KOPT-K1 (cell line): ENCODE results near the gene DDX19B.
A peak's percentile ranks its signal among the peaks of the same experiment; 100 is the strongest.
"Not testable (repeated sequence)": the region's sequence is repeated elsewhere in the genome, so short reads cannot be mapped to it uniquely, and the experiment has no call there.

Experiments used
- H3K27ac ChIP-seq: fragments of 200-600 bp; sonication (generic); 2 replicates; pipeline ENCODE4 v1.5.1; 2016; ENCODE audit warnings: antibody characterized with exemption, mild to moderate bottlenecking, low read depth, low read length; ENCODE audit not compliant: poor library complexity, severe bottlenecking
- H3K36me3 ChIP-seq: fragments of 200-600 bp; sonication (generic); 2 replicates; pipeline ENCODE4 v1.5.1; 2017; ENCODE audit warnings: antibody characterized with exemption, mild to moderate bottlenecking, low read length, moderate library complexity; ENCODE audit not compliant: insufficient read depth
- H3K9me3 ChIP-seq: fragments of 200-600 bp; sonication (generic); 2 replicates; pipeline ENCODE4 v1.5.1; 2017; ENCODE audit warnings: antibody characterized with exemption, low read length, mild to moderate bottlenecking; ENCODE audit not compliant: insufficient read depth, poor library complexity, severe bottlenecking

DDX19B gene

DNA sequence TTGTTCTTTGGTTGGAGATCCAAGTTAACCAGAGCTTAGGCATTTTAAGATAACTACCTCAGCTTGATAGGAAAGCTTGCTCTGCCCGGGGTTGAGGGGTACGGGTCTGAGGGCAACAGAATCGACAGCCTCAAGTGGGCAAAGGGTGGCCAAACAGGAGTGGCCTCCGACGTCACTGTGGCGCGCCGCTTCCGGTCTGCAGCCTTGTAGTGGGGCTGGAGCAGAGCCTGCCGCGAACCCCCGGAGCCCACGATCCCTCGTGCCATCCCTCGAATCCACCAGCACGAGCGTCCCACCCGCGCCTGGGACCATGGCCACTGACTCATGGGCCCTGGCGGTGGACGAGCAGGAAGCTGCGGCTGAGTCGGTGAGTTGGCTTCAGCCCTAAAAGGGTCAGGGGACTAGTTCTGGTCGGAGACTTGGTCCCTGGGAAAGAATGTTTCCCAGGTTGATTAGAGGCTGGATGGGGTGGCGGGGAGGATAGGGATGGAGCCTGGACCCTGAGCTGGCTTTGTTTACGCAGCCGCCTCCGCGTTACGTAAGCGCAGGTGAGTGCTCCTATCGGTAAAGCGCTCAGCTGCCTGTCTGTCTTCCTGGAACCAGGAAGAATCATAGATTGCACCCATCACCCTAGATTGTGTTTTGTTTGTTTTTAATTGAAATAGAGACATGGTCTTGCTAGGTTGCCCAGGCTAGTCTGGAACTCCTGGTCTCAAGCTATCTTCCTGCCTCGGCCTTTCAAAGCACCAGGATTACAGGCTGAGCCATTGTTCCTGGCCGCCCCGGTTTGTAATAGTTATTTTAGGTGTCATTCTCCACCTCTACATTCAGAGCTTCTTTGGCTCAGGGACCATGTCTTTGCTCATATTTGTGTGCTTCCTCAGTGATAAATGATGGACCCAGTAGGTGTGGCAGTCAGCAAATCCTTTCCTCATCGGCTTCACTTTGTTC lies at the start of gene DDX19B:
Gene DDX19B, plus strand, starts transcription at position 199 of the 951 bp plus-strand sequence. Its CDS starts 112 bp downstream, at position 311.
- Histone ChIP-seq H3K36me3 (no peaks in the 10 kb centered on the region), H3K9me3 (peaks cover 22% of the 10 kb centered on the region), H3K27ac (no peak within 1 kb of the TSS)

DNA sequence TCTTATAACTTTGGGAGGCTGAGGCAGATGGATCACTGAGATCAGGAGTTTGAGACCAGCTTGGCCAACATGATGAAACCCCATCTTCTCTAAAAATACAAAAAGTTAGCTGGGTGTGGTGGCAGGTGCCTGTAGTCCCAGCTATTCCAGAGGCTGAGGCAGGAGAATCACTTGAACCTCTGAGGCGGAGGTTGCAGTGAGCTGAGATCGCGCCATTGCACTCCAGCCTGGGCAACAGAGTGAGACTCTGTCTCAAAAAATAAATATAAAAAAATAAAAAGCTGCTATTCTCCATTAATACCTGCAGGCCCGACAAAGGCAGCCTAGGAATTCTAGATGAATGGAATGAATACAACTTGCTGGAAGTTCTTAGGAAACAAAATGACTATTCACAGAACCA lies 49.3 kb upstream of the DDX19B start:
- peaks cover 51% of the 10 kb centered on the region for H3K36me3 ChIP-seq
- H3K9me3 ChIP-seq, H3K27ac ChIP-seq: not testable (repeated sequence)

DNA sequence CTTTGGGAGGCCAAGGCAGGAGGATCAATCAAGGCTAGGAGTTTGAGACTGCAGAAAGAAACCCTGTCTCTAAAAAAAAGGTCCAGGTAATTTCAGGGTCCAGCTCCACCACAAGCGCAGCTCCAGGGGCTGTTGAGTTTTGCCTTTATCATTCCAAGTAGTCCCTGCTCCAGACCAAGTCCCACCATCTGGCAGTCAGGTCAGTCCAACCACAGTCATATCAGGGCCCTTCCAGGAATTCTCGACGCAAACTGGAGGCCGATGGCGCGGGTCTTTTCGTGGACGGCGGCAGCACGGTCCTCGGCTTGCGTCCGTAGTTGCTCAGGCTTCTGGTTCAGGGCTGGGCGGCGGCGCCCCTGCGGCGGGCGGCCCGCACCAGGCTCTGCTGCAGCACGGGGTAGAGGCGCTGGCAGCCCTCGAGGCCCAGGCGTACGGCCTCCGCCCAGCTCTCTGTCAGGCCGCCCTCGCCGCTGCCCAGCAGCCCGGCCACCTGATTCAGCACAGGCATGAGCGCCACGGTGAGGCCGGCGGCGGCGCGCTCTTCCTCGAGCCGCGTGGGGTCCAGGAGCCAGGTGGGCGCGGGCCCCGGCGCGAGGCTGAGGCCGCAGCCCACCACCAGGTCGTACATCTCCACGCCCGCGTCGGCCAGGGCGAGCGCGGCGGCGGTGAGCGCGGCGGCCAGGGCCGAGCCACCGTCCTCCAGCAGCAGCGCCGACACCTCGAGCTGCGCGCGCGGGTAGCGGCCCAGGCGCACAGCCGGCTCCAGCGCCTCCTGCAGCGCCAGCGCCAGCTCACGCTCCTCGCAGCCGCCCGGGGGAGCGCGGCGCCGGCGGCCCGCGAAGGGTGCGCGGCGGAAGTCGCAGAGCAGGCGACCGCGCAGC lies 48.0 kb upstream of the DDX19B start:
- Histone ChIP-seq H3K27ac (peak overlapping the region; percentile 81), H3K36me3 (peaks cover 64% of the 10 kb centered on the region), H3K9me3 (no peaks in the 10 kb centered on the region)

DNA sequence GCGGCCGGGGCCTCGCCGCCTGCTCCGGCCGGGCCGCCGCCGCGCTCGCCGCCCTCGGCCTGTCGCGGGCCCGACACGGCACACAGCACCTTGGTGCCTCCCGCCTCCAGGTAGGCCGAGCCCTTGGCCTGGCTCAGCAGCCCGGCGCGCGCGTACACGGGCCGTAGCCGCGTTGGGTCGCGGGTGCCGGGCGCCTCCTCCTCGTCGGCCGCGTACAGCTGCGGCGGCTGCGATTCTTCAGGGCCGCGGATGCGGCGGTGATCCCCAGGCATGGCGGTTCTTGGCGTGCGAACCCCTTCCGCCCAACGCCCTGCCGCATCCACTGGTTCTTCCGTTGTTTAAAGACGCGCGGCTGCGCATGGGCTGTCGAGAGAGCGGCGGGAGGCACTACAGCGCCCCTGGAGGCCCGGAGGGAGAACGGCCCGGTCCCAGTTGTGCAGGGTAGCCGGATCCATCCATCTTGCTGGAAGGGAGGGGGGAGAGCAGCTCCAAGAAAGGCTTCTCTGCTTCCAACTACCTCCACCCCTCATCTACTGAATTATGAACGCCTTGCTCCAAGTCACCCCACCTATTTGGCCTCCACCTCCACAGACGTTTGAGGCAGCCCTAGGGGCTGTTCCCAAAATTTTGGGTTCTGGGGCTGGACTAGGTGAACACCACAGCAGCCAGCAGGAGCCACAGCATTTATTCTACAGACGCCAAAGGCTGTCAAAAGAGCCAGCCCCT lies 47.2 kb upstream of the DDX19B start, which contains the start of gene EXOSC6:
Gene EXOSC6, minus strand, starts transcription at position 312 of the 726 bp plus-strand sequence. Its CDS starts 40 bp downstream, at position 272.
- Histone ChIP-seq H3K9me3 (no peaks in the 10 kb centered on the region), H3K36me3 (peaks cover 72% of the 10 kb centered on the region), H3K27ac (peak within 1 kb of the TSS; percentile 81)

DNA sequence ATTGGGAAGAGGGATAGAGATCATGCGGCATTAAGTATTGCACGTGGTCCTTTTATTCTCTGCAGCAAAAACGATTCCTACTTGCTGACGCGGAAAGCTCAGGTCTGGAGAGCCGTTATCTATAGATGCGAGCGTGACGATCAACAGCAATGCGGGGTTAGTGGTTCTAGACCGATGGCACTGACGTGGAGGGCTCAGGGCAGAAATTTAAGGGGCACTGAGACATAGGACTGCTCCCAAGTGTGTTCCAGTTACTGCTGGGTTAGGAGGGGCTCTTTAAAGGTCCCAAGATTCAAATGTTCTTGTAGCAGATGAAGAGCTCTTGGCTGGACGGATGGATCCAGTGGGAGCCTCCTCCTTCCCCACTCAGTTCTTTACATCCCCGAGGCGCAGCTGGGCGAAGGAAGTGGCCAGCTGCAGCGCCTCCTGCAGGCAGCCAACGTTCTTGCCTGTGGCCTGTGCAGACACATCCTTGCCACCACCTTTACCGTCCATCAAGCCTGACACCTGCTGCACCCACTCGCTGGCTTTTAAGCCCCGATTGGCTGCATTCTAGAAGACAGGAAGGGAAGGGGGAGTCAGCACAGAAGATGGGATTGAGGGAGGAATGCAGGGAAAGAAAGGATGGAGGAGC lies 46.5 kb upstream of the DDX19B start:
- H3K27ac ChIP-seq = no peak overlapping the region
- no peaks in the 10 kb centered on the region for H3K9me3 ChIP-seq
- H3K36me3 ChIP-seq = peaks cover 79% of the 10 kb centered on the region

DNA sequence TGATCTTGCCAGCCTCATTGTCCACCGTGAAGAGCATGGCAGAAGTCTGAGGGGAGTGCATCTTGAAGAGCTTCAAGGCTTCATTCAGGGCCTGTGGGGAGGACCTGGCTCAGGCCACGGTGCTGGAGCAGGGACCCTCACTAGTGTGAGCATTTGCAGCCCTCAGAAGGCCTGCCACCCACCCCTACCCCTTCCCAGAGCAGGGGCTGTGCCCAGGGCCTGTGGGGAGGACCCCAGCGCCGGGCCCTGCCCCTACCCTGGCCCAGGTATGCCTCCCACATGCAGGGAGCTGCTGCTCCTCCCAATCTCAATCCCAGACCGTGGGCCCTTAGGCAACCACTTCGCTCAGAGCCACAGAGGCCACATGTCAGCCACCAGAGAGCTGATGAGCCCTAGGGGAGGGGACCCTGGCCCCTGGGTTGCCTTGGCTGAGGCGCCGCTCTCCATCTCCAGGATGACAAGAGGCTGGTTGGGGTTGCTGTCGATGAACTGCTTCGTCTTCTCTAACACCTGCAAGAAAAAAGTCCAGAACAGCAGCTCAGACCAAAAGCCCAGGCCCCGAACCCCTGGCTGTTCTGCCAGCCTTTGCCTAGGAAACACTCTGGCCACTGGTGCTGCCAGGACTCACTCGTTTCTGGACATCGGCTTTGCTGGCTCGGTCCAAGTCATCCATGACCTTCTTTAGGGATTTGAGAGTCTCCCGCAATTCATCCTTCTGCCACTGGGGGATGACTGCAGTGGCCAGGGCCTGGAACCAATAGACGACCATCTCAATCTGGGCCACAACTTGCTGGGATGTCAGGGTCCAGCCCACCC lies 45.5 kb upstream of the DDX19B start:
- Histone ChIP-seq H3K9me3 (no peaks in the 10 kb centered on the region), H3K36me3 (peaks cover 81% of the 10 kb centered on the region)

DNA sequence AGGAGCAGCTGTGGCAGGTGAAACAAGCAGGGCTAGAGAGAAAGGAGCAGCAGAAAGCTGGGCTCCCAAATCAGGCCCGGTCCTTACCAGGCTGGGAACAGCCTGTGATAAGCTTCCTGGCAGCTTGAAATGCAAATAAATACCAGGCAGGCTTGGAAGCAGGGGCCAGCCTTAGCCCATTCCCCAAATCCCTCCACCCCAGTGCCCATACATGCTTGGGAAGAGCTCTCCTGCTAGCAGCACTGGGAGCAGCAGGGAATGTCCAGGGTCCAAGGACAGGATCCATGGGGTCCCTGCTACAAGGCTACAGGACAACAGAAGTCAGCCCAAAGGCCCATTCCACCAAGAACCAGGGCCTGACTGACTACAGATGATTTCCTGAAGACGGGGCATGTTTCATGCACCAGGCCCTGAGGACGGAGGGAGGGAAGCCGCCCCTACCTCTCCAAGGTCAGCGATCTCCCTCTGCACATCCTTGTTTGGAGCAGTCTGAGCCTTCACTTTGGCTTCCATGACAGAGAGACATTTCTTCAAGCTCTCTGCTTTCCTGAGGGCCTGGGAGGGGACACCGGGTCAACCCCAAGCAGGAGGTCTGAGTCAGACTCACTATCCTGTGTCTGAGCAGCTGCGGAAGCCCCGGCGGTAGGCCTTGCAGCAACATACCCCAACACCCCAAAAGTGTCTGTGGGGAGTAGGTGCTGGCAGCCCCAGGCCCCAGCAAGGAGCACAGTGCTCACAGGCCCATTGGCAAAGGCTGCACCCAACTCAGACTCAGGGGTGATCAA lies 44.6 kb upstream of the DDX19B start:
- Histone ChIP-seq H3K27ac (no peak overlapping the region), H3K36me3 (peaks cover 84% of the 10 kb centered on the region), H3K9me3 (no peaks in the 10 kb centered on the region)

More for the DNA sequence above, 45.5 kb upstream of the DDX19B start:
- no peak overlapping the region for H3K27ac ChIP-seq

DNA sequence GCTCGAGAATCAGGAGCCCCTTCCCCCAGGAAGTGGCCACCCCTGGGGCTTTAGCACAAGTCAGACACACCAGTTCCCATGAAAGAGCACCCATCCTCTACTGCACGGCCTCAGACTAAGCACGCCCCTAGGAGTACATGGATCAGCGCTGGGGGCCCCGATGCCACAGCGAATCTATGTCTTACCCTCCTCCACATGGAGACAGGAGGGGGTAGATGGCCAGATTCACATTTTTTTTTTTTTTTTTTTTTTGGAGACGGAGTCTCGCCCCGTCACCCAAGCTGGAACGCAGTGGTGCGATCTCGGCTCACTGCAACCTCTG lies 44.1 kb upstream of the DDX19B start:
- H3K27ac ChIP-seq = no peak overlapping the region
- peaks cover 84% of the 10 kb centered on the region for H3K36me3 ChIP-seq
- no peaks in the 10 kb centered on the region for H3K9me3 ChIP-seq

DNA sequence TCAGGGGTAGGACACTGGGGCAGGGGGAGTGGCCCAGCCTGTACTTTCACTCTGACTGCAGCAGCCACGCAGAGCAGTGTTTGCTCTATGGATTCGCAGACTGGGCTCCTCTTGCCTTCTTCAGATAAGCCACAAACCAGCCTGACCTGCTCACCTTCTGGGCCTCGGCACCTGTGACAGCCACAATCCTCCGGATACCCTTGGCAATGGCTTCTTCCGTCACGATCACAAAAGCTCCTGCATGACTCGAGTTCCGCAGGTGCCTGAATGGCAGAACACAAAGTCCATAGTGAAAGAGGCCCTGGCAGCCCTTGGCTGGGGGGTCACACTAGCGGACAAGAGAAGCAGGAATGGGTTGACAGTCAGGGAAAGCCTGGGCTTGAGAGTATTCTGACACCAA lies 43.4 kb upstream of the DDX19B start:
- H3K36me3 ChIP-seq = peaks cover 87% of the 10 kb centered on the region
- H3K9me3 ChIP-seq = no peaks in the 10 kb centered on the region
- no peak overlapping the region for H3K27ac ChIP-seq

DNA sequence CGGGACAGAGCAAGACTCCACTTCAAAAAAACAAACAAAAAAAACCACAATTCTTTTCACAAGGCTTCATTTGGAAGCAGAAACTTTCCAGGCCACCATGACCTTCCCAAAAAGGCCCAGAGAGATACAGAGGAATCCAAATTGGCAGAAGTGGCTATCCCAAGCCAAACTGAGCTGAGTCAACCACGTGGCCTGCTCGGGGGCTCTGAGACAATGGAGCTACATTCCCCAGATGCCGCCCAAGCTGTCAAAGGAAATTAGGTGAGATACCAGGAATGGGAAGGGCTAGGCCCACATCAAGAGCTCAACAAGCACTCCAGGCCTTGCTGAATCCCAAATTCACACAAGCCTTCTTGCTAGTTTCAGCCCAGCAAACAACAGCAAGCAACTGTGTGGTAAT lies 41.6 kb upstream of the DDX19B start:
- no peak overlapping the region for H3K27ac ChIP-seq
- peaks cover 100% of the 10 kb centered on the region for H3K36me3 ChIP-seq

DNA sequence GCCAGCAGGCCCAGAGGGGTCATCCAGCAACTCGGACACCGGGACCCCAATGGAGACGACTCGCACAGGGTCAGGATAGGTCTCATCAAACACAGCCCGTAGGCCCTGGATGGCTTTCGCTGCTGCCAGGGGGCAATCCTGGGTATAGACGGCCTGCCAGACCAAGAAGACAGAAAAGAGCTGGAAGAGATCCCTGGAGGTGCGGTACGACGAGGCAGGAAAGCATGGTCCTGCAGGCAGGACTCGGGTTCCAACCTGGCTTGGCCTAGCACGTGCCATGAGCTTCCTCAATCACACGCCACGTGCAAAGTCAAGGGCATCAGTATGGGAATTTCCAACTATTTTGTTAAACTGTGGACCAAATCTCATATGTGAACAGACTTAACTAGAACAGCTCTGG lies 40.9 kb upstream of the DDX19B start:
- H3K27ac ChIP-seq = no peak overlapping the region
- no peaks in the 10 kb centered on the region for H3K9me3 ChIP-seq
- H3K36me3 ChIP-seq = peaks cover 100% of the 10 kb centered on the region

More for the DNA sequence above, 41.6 kb upstream of the DDX19B start:
- H3K9me3 ChIP-seq = no peaks in the 10 kb centered on the region

DNA sequence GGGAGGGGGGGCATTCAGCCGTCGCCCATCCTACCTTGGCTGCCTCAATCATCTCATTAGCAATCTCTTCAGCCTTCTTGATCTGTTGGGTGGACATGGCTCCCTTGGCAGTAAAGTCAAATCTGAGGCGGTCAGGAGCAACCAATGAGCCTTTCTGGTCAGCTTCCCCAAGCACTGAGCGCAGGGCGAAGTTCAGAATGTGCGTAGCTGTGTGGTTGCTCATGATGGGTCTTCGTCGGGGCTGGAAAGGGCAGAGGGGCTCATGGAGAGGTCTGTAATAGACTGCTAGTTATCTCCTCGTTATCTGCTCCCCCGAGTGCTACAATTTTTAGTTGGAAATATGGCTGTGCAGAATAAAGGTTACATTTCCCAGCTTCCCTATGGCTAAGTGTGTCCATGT lies 40.0 kb upstream of the DDX19B start:
- H3K27ac ChIP-seq = no peak overlapping the region
- no peaks in the 10 kb centered on the region for H3K9me3 ChIP-seq
- H3K36me3 ChIP-seq = peaks cover 100% of the 10 kb centered on the region

DNA sequence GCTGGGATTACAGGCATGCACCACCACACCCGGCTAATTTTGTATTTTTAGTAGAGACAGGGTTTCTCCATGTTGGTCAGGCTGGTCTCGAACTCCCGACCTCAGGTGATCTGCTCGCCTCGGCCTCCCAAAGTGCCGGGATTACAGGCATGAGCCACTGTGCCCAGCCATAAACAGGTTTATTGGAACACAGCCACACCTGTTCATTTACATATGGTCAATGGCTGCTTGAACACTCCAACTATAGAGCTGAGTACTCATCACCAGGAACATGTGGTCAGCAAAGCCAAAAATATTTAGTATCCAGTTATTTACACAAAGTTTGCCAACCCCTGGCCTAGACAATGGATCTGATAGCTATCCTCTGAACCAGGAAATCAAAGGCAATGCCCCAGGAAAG lies 39.1 kb upstream of the DDX19B start:
- peaks cover 100% of the 10 kb centered on the region for H3K36me3 ChIP-seq
- not testable (repeated sequence) for H3K27ac ChIP-seq, H3K9me3 ChIP-seq
